ENCODE results near the gene SASH1.

The SASH1 gene

GRCh38 chr6:148438632-148439031 is 96.0 kb downstream of the SASH1 start:
- DNase-seq: no peak

GRCh38 chr6:148440016-148440415 is 97.4 kb downstream of the SASH1 start:
- DNase-seq: no peak

GRCh38 chr6:148440877-148441453 is 98.3 kb downstream of the SASH1 start:
- no peak for DNase-seq

GRCh38 chr6:148441454-148441911 is 98.8 kb downstream of the SASH1 start:
- DNase-seq: no peak

- no peak for DNase-seq
Measured at GRCh38 chr6:148443798-148444560, 101.3 kb downstream of the SASH1 start.

- no peak for DNase-seq
Measured at GRCh38 chr6:148445116-148445515, 102.5 kb downstream of the SASH1 start.

GRCh38 chr6:148445620-148446019 is 103.0 kb downstream of the SASH1 start:
- no peak for DNase-seq

GRCh38 chr6:148446681-148447080 is 104.0 kb downstream of the SASH1 start:
- no peak for DNase-seq

- no peak for DNase-seq
Measured at GRCh38 chr6:148447521-148448230, 105.0 kb downstream of the SASH1 start.

- DNase-seq: no peak
Measured at GRCh38 chr6:148448369-148449012, 105.9 kb downstream of the SASH1 start.

- no peak for DNase-seq
Measured at GRCh38 chr6:148450866-148451265, 108.2 kb downstream of the SASH1 start.

- DNase-seq: no peak
Measured at GRCh38 chr6:148451690-148452089, 109.1 kb downstream of the SASH1 start.

GRCh38 chr6:148452876-148453275 is 110.2 kb downstream of the SASH1 start:
- DNase-seq: no peak

GRCh38 chr6:148453906-148454305 is 111.3 kb downstream of the SASH1 start:
- no peak for DNase-seq

GRCh38 chr6:148455225-148455624 is 112.6 kb downstream of the SASH1 start:
- DNase-seq: no peak

- no peak for DNase-seq
Measured at GRCh38 chr6:148455674-148456558, 113.3 kb downstream of the SASH1 start.

- no peak for DNase-seq
Measured at GRCh38 chr6:148457137-148457842, 114.7 kb downstream of the SASH1 start.

- DNase-seq: no peak
Measured at GRCh38 chr6:148457843-148458159, 115.2 kb downstream of the SASH1 start.

- no peak for DNase-seq
Measured at GRCh38 chr6:148459238-148459637, 116.6 kb downstream of the SASH1 start.

GRCh38 chr6:148460876-148461646 is 118.4 kb downstream of the SASH1 start:
- DNase-seq: no peak

GRCh38 chr6:148461986-148462577 is 119.4 kb downstream of the SASH1 start:
- DNase-seq: no peak
